Glutamatergic neuron (in vitro differentiated cells): ENCODE results near the gene SLIT3. TPM values are rescaled to one million over a fixed set of nuclear protein-coding genes. Genes with fewer than 3 reads are reported as not detected.

Source experiments
- DNase-seq: peaks from one replicate; pipeline ENCODE4 v3.0.0; 2022
- H3K27ac Mint-ChIP-seq: one replicate; pipeline ENCODE4 v1.8.0; 2020; ENCODE audit warnings: mild to moderate bottlenecking, mixed read lengths, inconsistent platforms; ENCODE audit not compliant: unreplicated experiment
- H3K27me3 Mint-ChIP-seq: one replicate; pipeline ENCODE4 v1.8.0; 2020; ENCODE audit warnings: mild to moderate bottlenecking, moderate library complexity, mixed read lengths, inconsistent platforms; ENCODE audit not compliant: unreplicated experiment
- H3K36me3 Mint-ChIP-seq: one replicate; pipeline ENCODE4 v1.8.0; 2020; ENCODE audit warnings: mild to moderate bottlenecking, mixed read lengths, inconsistent platforms; ENCODE audit not compliant: unreplicated experiment
- H3K4me1 Mint-ChIP-seq: one replicate; pipeline ENCODE4 v1.8.0; 2020; ENCODE audit warnings: mild to moderate bottlenecking, low read depth, mixed read lengths, inconsistent platforms; ENCODE audit not compliant: unreplicated experiment
- H3K4me3 Mint-ChIP-seq: one replicate; pipeline ENCODE4 v1.8.0; 2020; ENCODE audit warnings: mild to moderate bottlenecking, mixed read lengths, inconsistent platforms; ENCODE audit not compliant: unreplicated experiment
- H3K9me3 Mint-ChIP-seq: one replicate; pipeline ENCODE4 v1.8.0; 2020; ENCODE audit warnings: mild to moderate bottlenecking, moderate library complexity, mixed read lengths, inconsistent platforms; ENCODE audit not compliant: unreplicated experiment
- CTCF ChIP-seq: fragments of 200-600 bp; sonication (generic); IDR thresholded peaks from one replicate; pipeline ENCODE4 v1.5.0; 2021; ENCODE audit not compliant: partially characterized antibody, unreplicated experiment
- total RNA-seq: library from RNA; stranded (reverse); fragmentation: NEBNext Ultra II Directional; extraction: Animal tissue kit (Norgen Biotek cat#: 25700); gene quantifications from one replicate; pipeline ENCODE4 v1.2.1, GENCODE V29; 2021; ENCODE audit not compliant: unreplicated experiment

Gene SLIT3
- total RNA-seq, 1 donor from 2014 or later: 11.5 TPM

- Mint-ChIP-seq H3K27ac (no peak overlapping the region), H3K36me3 (peaks cover 9% of the 10 kb centered on the region), H3K4me3 (no peak overlapping the region), H3K9me3 (peaks cover 3% of the 10 kb centered on the region), H3K4me1 (no peaks in the 10 kb centered on the region), H3K27me3 (no peaks in the 10 kb centered on the region)
- DNase-seq: no peak
- no peak for TF ChIP-seq CTCF
These were observed 212.8 kb downstream of the SLIT3 start for GRCh38 chr5:169088028-169088725.

- H3K4me1 Mint-ChIP-seq: peaks cover under 1% of the 10 kb centered on the region
- H3K36me3 Mint-ChIP-seq: peaks cover 9% of the 10 kb centered on the region
- TF ChIP-seq CTCF: no peak
- H3K9me3 Mint-ChIP-seq: peaks cover 3% of the 10 kb centered on the region
- H3K27me3 Mint-ChIP-seq: no peaks in the 10 kb centered on the region
- H3K4me3 Mint-ChIP-seq: no peak overlapping the region
- H3K27ac Mint-ChIP-seq: no peak overlapping the region
- no peak for DNase-seq
These were observed 215.3 kb downstream of the SLIT3 start for GRCh38 chr5:169085636-169086035.

- no peak for TF ChIP-seq CTCF
- Mint-ChIP-seq H3K27ac (no peak overlapping the region), H3K27me3 (no peaks in the 10 kb centered on the region), H3K9me3 (peaks cover 3% of the 10 kb centered on the region), H3K36me3 (peaks cover 9% of the 10 kb centered on the region), H3K4me3 (no peak overlapping the region), H3K4me1 (peaks cover 2% of the 10 kb centered on the region)
- no peak for DNase-seq
These were observed 215.7 kb downstream of the SLIT3 start for GRCh38 chr5:169085212-169085611.

- Mint-ChIP-seq H3K27me3 (no peaks in the 10 kb centered on the region), H3K9me3 (peaks cover 3% of the 10 kb centered on the region), H3K4me3 (no peak overlapping the region), H3K4me1 (peaks cover 2% of the 10 kb centered on the region), H3K27ac (no peak overlapping the region), H3K36me3 (peaks cover 6% of the 10 kb centered on the region)
- DNase-seq: no peak
- no peak for TF ChIP-seq CTCF
These were observed 216.2 kb downstream of the SLIT3 start for GRCh38 chr5:169084775-169085174.

- TF ChIP-seq CTCF: no peak
- no peak overlapping the region for H3K4me3 Mint-ChIP-seq
- no peak for DNase-seq
- no peaks in the 10 kb centered on the region for H3K27me3 Mint-ChIP-seq
- H3K4me1 Mint-ChIP-seq: peaks cover 2% of the 10 kb centered on the region
- no peaks in the 10 kb centered on the region for H3K9me3 Mint-ChIP-seq
- H3K27ac Mint-ChIP-seq: no peak overlapping the region
- no peaks in the 10 kb centered on the region for H3K36me3 Mint-ChIP-seq
These were observed 217.4 kb downstream of the SLIT3 start for GRCh38 chr5:169083394-169084018.
